Astrocyte (in vitro differentiated cells and primary cell): ENCODE data around the gene SH3PXD2B. TPM values are rescaled to one million over a fixed set of nuclear protein-coding genes. Genes with fewer than 3 reads are reported as not detected.

Experiments used
- DNase-seq: peaks from one replicate; pipeline ENCODE4 v3.0.0-alpha.2; 2010; ENCODE audit warnings: low read depth
- FAIRE-seq: peaks from 2 replicates; lab custom pipeline; 2011; peaks lifted over from hg19 to GRCh38; lab: Jason Lieb, UNC
- H2AFZ ChIP-seq: 2 replicates; pipeline ENCODE4 v1.6.0; 2012; ENCODE audit warnings: low read depth, low read length, inconsistent platforms
- H3K27ac ChIP-seq: 2 replicates; pipeline ENCODE4 v1.5.1; 2011; ENCODE audit warnings: low read depth, low read length, inconsistent platforms
- H3K27me3 ChIP-seq: 2 replicates; pipeline ENCODE4 v1.6.0; 2011; ENCODE audit warnings: low read length, inconsistent platforms; ENCODE audit not compliant: insufficient read depth
- H3K36me3 ChIP-seq: 2 replicates; pipeline ENCODE4 v1.5.1; 2011; ENCODE audit warnings: low read length, inconsistent platforms; ENCODE audit not compliant: insufficient read depth
- H3K4me1 ChIP-seq: 2 replicates; pipeline ENCODE4 v1.5.1; 2011; ENCODE audit warnings: low read length, inconsistent platforms; ENCODE audit not compliant: insufficient read depth
- H3K4me2 ChIP-seq: 2 replicates; pipeline ENCODE4 v1.6.0; 2012; ENCODE audit warnings: low read length, inconsistent platforms
- H3K4me3 ChIP-seq: 2 replicates; pipeline ENCODE4 v1.5.1; 2011; ENCODE audit warnings: low read depth, mild to moderate bottlenecking, low read length, inconsistent platforms; ENCODE audit not compliant: insufficient read depth
- H3K79me2 ChIP-seq: 2 replicates; pipeline ENCODE4 v1.6.0; 2012; ENCODE audit warnings: mild to moderate bottlenecking, low read length, inconsistent platforms; ENCODE audit not compliant: insufficient read depth
- H3K9ac ChIP-seq: 2 replicates; pipeline ENCODE4 v1.6.0; 2012; ENCODE audit warnings: mild to moderate bottlenecking, low read length, inconsistent platforms
- H3K9me3 ChIP-seq: 2 replicates; pipeline ENCODE4 v1.5.1; 2012; ENCODE audit warnings: low read depth, mild to moderate bottlenecking, low read length, inconsistent platforms; ENCODE audit not compliant: insufficient read depth
- H4K20me1 ChIP-seq: 2 replicates; pipeline ENCODE4 v1.6.0; 2012; ENCODE audit warnings: low read length, inconsistent platforms; ENCODE audit not compliant: insufficient read depth
- H3K27ac Mint-ChIP-seq: one replicate; pipeline ENCODE4 v1.8.0; 2021; ENCODE audit warnings: mild to moderate bottlenecking, mixed read lengths; ENCODE audit not compliant: unreplicated experiment
- H3K27me3 Mint-ChIP-seq: one replicate; pipeline ENCODE4 v1.8.0; 2021; ENCODE audit warnings: low read depth, mixed read lengths; ENCODE audit not compliant: unreplicated experiment
- H3K36me3 Mint-ChIP-seq: one replicate; pipeline ENCODE4 v1.8.0; 2021; ENCODE audit warnings: low read depth, mixed read lengths; ENCODE audit not compliant: unreplicated experiment
- H3K4me1 Mint-ChIP-seq: one replicate; pipeline ENCODE4 v1.8.0; 2021; ENCODE audit warnings: low read depth, mixed read lengths; ENCODE audit not compliant: unreplicated experiment
- H3K4me3 Mint-ChIP-seq: one replicate; pipeline ENCODE4 v1.8.0; 2021; ENCODE audit warnings: mild to moderate bottlenecking, moderate library complexity, mixed read lengths; ENCODE audit not compliant: unreplicated experiment
- H3K9me3 Mint-ChIP-seq: one replicate; pipeline ENCODE4 v1.8.0; 2021; ENCODE audit warnings: mild to moderate bottlenecking, mixed read lengths; ENCODE audit not compliant: unreplicated experiment
- CTCF ChIP-seq: IDR thresholded peaks from 2 replicates; pipeline ENCODE4 v1.5.1; 2011; ENCODE audit warnings: low read depth, mild to moderate bottlenecking, inconsistent platforms, low read length, moderate library complexity; ENCODE audit not compliant: insufficient read depth
- EZH2 ChIP-seq: IDR thresholded peaks from 2 replicates; pipeline ENCODE4 v1.6.1; 2012; ENCODE audit warnings: mild to moderate bottlenecking, low read length, inconsistent platforms; ENCODE audit not compliant: insufficient read depth
- total RNA-seq: library from RNA; stranded (reverse); gene quantifications from 2 replicates; pipeline ENCODE4 v1.2.1, GENCODE V29; 2021

SH3PXD2B gene
- total RNA-seq, 1 donor from 2014 or later, result 66.0 TPM

GRCh38 chr5:172362755-172363154 lies 91.6 kb downstream of the SH3PXD2B start:
- H3K4me3 Mint-ChIP-seq, result no peak overlapping the region
- Histone ChIP-seq H3K9ac (peak overlapping the region; percentile 56), H3K36me3 (peaks cover 21% of the 10 kb centered on the region), H3K27me3 (no peaks in the 10 kb centered on the region), H3K4me2 (no peak overlapping the region), H3K4me3 (no peak overlapping the region), H4K20me1 (peaks cover 24% of the 10 kb centered on the region), H3K27ac (peak overlapping the region; percentile 90), H3K9me3 (no peaks in the 10 kb centered on the region), H2AFZ (no peak overlapping the region), H3K4me1 (peaks cover 14% of the 10 kb centered on the region), H3K79me2 (no peaks in the 10 kb centered on the region)
- H3K9me3 Mint-ChIP-seq, result no peaks in the 10 kb centered on the region
- H3K4me1 Mint-ChIP-seq, result peaks cover 11% of the 10 kb centered on the region
- DNase-seq (no peak), FAIRE-seq (no peak)
- TF ChIP-seq CTCF (no peak), EZH2 (no peak)
- peaks cover 44% of the 10 kb centered on the region for H3K36me3 Mint-ChIP-seq
- peak overlapping the region; percentile 99 for H3K27ac Mint-ChIP-seq
- no peaks in the 10 kb centered on the region for H3K27me3 Mint-ChIP-seq

DNA sequence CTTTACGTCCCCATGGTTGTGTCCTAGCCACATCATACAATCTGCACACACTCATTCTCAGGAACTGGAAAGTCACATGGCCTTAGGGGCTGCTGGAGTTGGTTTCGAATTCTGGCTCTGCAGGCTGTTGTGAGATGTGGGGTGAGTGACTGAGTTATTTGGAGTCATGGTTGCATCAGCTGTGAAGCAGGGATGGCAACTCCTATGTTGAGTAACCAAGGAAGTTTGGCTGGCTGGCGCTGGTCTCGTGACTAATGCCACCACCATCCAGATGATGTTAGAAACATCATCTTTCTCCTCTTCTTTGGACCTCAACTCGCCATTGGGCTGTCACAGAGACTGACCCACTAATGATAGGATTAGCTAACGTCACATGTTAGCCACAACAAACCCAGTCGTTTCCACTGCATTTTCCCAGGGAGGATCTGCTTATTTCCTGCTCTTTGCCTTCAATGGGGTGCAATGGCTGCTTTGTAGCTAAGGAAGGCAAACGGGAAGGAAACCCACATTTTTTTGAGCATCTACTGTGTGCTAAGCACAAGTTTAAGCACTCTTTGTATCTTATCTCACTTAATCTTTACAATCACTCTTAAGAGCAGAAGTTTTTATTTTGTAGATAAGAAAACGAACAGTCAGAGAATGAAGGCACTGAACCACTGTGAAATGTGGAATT lies 92.6 kb downstream of the SH3PXD2B start:
- peak overlapping the region; percentile 56 for H3K9ac ChIP-seq
- Mint-ChIP-seq H3K4me3 (no peak overlapping the region), H3K4me1 (peaks cover 11% of the 10 kb centered on the region), H3K9me3 (no peaks in the 10 kb centered on the region), H3K36me3 (peaks cover 48% of the 10 kb centered on the region), H3K27ac (peak overlapping the region; percentile 99), H3K27me3 (no peaks in the 10 kb centered on the region)
- H3K9me3 ChIP-seq, result no peaks in the 10 kb centered on the region
- FAIRE-seq, result peak; percentile 100
- DNase-seq, result peak; percentile 88
- H3K27me3 ChIP-seq, result no peaks in the 10 kb centered on the region
- H3K4me1 ChIP-seq, result peaks cover 14% of the 10 kb centered on the region
- peaks cover 25% of the 10 kb centered on the region for H3K36me3 ChIP-seq
- no peak overlapping the region for H3K4me3 ChIP-seq
- H4K20me1 ChIP-seq, result peaks cover 32% of the 10 kb centered on the region
- H2AFZ ChIP-seq, result no peak overlapping the region
- H3K27ac ChIP-seq, result peak overlapping the region; percentile 90
- no peaks in the 10 kb centered on the region for H3K79me2 ChIP-seq
- H3K4me2 ChIP-seq, result peak overlapping the region; percentile 30
- no peak for TF ChIP-seq CTCF
- no peak for TF ChIP-seq EZH2

- no peak for FAIRE-seq
- Histone ChIP-seq H3K36me3 (peaks cover 24% of the 10 kb centered on the region), H3K27ac (no peak overlapping the region), H3K4me2 (no peak overlapping the region), H3K9me3 (no peaks in the 10 kb centered on the region), H3K4me3 (no peak overlapping the region), H3K9ac (no peak overlapping the region), H3K27me3 (no peaks in the 10 kb centered on the region), H2AFZ (no peak overlapping the region), H3K79me2 (no peaks in the 10 kb centered on the region), H4K20me1 (peaks cover 46% of the 10 kb centered on the region), H3K4me1 (peaks cover 28% of the 10 kb centered on the region)
- no peak overlapping the region for H3K4me3 Mint-ChIP-seq
- H3K27me3 Mint-ChIP-seq, result no peaks in the 10 kb centered on the region
- peaks cover 46% of the 10 kb centered on the region for H3K36me3 Mint-ChIP-seq
- peaks cover 8% of the 10 kb centered on the region for H3K4me1 Mint-ChIP-seq
- DNase-seq, result no peak
- TF ChIP-seq CTCF, result no peak
- TF ChIP-seq EZH2, result no peak
- H3K27ac Mint-ChIP-seq, result no peak overlapping the region
- no peaks in the 10 kb centered on the region for H3K9me3 Mint-ChIP-seq
Observed at GRCh38 chr5:172358345-172358744, 96.0 kb downstream of the SH3PXD2B start.
